Germinal center (tissue), 1 donor: Measurements from ENCODE around the gene HK1.
A peak's percentile ranks its signal among the peaks of the same experiment; 100 is the strongest.
"Not testable (repeated sequence)": the region's sequence is repeated elsewhere in the genome, so short reads cannot be mapped to it uniquely, and the experiment has no call there.

Source experiments
- DNase-seq: peaks from one replicate; pipeline ENCODE4 v3.0.0; 2012; ENCODE audit warnings: mixed read lengths, low spot score

The HK1 gene

DNA sequence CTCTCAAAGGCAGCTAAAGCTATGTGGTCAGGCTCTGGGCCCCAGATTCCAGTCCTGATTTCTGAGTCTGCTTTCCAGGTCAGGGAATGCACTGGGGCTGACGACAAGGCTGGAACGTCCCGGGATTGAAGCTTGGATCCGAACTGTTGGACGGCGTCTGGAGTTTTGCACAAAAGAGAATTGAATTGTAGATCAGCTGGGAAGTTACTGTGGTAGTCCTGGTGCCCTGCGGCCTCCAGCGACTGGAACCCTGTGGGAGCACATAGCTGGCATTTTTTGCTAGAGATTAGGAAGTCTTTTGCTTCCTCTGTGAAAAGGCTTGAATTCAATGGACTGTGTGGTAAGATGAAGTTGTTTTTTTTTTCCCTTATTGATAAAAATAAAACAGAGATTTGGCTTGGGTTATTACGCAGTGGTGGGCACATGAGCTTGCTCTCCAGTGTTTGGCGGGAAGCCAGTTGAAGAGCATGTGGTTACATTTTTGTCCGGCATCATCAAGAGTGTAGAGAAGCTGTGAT, at the start of gene HK1:
TSS of gene HK1 (plus strand) at position 51 of the 518 bp plus-strand sequence.
- DNase-seq, result no peak

DNA sequence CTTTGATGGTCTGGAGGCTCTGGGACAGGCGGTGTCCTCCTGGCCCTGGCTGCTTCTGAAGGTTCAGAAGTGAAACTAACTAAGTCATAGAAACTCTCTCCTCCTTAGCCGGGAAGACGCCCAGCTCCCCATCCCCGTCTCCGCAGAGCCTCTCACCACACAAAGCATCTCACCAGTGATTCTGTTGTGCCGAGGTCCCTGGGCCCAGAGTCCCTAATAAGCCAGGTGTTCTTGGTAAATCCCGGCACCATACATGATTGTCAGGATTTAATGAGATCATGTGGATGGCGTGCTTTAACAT, 48.7 kb upstream of the HK1 start:
- DNase-seq, result no peak

DNA sequence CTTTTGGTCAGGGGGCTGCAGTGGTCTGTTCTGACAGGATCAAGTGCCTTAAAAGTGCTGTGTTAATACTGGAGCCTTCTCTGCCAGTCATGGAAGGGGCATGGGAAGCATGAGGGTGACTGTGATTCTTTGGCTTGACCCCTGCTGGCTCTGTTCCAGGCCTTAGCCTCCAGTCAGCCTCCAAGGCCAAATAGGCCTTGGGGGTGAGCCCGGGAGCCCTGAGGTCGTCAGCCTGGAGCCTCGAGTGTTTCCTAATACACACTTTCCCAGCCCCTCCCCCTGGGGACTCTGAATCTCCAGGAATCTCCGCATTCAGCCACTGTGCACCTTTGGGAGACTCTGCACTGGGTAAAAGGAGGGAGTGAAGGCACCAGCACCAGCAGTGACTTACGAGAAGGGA, 48.2 kb upstream of the HK1 start:
- DNase-seq, result no peak

DNA sequence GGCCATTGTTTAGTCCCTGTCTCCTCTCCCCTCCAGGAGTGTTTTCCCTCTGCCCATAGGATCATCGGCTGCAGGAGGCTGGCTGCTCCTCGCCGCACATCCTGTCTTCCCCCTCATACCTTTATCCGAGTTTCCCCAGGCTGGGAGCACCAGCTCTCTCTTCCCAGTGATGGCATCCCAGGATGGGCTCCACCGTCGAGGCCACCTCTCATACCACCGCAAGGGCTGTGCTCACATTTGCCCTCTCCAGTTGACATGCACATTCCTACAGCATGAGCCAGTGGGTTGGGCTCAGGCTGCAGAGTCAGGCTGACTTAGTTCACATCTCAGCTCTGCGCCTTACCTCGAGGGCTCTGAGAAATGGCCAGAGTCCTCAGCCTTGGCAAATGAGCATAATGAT, 46.0 kb upstream of the HK1 start:
- no peak for DNase-seq

DNA sequence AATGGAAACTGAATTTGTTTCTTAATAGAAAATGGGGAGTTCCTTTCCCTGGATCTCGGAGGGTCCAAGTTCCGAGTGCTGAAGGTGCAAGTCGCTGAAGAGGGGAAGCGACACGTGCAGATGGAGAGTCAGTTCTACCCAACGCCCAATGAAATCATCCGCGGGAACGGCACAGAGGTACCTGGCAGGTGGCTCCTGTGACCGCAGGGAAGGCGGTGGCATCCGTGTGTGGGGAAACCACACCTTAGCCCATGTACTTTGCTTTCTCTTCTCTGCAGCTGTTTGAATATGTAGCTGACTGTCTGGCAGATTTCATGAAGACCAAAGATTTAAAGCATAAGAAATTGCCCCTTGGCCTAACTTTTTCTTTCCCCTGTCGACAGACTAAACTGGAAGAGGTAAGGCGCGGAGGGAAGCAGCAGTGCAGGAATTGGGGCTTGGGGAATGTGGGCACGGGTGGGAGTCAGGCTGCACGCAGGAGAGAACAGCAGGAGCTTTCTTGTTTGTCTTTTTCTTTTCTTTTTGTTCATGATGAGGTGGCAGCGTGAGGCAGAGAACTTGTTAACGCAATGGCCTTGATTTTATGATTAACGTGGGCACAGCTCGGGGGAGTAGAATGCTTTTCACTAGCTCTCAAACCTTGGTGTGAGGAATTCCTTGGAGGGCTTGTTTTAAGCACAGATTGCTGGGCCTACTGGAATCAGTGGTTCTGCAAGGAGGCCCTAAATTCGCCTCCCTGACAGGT, 45.4 kb upstream of the HK1 start:
- no peak for DNase-seq

DNA sequence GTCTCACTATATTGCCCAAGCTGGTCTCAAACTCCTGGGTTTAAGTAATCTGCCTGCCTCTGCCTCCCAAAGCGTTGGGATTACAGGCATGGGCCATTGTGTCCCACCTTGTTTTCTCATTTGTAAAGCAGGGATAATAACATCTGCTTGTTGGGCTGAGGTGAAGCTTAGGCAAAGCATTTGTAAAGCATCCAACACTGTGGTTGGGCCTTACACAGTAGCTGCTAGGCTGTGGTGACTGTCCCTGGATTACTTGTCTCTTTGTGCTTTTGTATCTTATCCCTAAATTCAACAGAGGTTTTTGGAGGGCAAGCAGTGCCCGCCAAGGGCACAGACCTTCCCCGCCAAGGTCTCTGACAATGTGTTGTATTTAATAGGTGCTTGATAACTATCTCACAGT, 43.8 kb upstream of the HK1 start:
- no peak for DNase-seq

DNA sequence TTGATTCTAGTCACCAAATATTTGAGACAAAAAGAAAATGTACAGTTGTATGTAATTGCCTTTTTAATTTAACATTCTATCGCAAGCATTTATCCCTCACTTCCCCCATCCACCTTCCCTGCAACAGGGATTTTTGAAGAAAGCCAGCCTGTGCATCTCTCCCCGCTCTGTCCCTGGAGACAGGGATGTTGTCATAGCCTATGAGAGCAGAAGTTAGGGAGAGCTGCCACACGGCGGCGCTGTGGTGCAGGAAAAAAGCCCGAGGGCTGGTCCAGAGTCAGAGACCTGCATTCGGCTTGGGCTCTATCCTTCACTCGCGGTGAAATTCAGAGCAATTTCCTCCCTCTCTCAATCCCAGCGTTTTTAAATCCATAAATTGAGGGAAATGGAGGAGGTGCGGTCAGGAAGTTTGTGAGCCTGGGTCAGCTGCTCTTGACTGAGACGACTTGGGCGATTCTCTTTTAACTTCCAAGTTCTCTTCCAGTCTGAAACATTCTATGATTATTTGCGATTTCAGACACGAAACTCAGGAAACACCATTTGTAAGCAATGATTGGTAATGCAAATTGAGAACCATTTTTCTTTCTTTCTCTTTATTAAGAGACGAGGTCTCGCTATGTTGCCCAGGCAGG, 40.7 kb upstream of the HK1 start:
- DNase-seq, result peak; percentile 80

DNA sequence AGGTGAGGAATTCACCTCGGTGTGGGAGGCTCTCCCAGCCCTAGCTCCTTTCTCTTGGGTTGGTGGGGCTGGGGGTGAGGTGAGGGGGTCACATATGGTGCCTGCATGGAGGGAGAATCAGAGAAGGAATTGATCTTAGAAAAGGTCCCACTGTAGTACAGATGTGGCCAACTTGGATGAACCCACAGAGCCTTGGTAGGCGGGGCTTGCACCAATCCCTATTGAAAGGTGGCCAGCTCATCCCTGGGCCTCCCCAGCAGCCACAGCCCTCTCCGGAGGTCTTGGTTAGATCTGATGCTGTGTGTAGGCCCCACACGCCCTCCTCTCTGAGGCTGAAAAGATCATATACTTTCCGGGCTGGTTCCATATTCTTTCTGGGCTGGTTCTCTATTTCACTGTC, 39.2 kb upstream of the HK1 start:
- no peak for DNase-seq

DNA sequence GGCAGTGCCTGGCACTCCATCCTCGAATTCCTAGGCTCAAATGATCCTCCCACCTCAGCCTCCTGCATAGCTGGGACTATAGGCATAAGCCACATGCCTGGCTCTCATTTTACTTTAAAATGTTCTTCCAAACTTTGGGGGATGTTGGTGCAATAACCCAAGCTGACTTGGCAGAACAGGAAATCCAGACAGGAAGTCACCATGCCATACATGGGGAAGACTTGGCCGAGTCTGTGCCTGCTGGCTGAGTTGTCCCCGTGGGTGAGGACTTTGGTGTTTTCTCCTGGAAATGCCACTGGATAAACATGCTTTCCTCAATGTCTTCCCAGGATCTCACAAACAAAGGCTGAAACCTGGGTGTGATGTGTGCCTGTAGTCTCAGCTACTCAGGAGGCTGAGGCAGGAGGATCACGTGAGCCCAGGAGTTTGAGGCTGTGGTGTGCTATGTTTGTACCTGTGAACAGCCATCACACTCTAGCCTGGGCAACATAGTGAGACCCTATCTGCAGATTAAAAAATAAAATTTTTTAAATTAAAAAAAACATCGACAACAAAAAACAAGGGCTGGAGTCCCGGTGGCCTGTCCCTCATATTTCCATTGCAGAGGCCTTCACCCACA, 38.4 kb upstream of the HK1 start:
- no peak for DNase-seq

DNA sequence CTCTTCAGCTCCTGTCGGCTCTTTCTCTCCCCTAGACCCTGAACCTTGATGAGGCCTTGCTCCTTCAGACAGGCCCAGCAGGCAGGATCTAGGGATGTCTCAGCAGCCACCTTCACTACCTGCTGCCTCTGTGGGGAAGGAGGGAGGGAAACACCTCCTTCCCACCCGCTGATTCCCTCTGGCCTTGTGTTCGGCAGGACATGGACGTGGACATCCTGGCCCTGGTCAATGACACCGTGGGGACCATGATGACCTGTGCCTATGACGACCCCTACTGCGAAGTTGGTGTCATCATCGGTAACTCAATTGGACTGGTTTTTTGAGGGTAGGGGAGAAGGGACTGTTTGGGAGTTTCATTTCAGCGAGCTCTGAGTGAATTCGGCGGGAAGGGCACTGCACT, 37.8 kb upstream of the HK1 start:
- DNase-seq, result no peak

DNA sequence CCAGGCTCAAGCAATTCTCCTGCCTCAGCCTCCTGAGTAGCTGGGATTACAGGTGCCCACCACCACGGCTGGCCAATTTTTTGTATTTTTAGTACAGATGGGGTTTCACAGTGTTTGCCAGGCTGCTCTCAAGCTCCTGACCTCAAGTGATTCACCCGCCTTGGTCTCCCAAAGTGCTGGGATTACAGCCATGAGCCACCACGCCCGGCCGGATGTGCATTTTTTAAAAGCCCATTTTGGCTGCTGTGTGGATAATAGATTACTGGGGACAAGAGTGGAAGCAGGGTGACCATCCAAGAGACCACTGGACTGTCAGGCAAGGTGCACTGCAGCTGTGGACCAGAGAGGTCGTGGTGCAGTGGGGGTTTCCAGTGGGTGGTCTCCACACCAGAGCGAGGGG, 36.7 kb upstream of the HK1 start:
- DNase-seq, result no peak

DNA sequence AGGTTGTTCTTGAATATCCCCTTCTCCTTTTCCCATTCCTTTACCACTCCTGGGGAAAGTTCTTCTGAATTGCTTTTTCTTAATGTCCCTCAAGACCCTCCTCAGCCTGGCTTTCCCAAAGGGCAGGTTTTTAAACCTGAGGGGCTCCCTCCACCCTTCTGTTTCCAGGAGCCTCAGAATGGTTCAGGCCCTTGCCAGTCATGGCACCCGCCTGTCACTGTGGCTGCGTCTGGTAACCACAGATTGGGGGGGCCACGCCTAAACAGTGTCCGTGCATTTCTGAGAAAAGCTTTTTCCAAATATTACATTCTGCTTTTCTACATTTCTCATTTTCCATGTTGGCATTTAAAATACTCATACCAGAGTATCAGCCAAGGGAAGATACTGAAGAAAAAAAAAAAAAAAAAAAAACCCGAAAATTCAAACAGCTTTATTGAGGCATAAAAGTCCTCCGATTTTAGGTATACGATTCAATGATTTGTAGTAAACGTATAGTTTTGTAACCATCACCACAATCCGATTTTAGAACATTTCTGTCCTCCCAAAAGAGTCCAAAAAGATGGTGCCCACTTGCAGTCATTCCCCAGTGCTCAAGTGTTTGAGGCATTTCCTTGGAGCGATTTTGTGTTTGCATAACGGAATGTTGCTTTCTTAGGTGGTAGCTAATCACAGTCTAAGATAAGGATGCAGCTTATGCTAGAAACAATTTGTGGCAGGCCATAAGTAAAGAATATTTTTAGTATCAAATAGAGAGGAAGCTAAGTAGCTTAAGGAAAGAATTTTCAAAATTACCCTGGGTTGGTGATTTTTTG, 36.0 kb upstream of the HK1 start:
- DNase-seq, result no peak

DNA sequence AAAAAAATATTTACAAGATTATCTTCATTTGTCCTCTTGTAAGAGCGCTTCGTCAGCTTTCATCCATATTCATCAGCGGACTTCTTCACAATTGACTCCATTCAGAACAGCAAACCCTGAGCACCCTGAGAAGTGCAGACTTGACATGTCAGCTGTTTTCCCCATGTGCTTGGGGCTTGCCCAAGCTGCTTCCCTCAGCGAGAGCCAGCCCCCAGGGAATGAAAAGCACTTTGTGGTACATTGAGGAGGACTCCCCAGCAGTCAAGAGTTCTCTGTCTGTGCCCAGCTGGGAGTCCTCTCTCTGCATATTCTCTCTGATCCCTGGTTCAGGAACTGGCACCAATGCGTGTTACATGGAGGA, 35.5 kb upstream of the HK1 start:
- DNase-seq, result no peak

DNA sequence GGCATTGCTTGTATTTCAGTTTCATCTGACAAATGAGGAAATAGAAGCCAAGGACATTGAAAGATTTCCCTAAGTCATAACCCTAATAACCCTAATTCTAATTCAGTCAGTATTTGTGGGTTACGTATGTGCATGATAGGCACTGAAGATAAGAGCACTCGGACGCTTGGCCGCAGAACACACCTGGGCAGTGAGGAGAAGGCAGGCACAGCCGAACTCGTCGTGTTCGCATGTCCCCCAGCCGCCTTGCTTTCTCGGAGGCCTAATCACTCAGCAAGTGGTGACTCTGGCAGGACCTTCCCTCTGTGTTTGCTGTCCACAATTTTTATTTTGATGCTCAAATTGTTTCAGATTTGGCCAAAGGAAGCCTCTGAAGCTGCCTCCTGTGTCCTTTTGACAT, 34.5 kb upstream of the HK1 start:
- no peak for DNase-seq

DNA sequence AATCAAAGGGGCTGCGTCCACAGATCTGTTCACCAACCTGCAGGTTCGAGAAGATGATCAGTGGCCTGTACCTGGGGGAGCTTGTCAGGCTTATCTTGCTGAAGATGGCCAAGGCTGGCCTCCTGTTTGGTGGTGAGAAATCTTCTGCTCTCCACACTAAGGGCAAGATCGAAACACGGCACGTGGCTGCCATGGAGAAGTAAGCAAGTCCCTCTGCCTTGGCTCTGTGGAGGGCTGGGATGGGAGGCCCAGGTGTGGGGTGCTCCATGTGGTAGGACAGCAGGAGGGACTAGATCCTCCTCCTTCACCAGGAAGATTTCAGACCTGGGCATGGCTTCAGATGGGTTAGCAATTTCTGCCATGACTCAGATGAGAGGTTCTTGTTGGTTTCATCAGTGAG, 32.3 kb upstream of the HK1 start:
- no peak for DNase-seq

DNA sequence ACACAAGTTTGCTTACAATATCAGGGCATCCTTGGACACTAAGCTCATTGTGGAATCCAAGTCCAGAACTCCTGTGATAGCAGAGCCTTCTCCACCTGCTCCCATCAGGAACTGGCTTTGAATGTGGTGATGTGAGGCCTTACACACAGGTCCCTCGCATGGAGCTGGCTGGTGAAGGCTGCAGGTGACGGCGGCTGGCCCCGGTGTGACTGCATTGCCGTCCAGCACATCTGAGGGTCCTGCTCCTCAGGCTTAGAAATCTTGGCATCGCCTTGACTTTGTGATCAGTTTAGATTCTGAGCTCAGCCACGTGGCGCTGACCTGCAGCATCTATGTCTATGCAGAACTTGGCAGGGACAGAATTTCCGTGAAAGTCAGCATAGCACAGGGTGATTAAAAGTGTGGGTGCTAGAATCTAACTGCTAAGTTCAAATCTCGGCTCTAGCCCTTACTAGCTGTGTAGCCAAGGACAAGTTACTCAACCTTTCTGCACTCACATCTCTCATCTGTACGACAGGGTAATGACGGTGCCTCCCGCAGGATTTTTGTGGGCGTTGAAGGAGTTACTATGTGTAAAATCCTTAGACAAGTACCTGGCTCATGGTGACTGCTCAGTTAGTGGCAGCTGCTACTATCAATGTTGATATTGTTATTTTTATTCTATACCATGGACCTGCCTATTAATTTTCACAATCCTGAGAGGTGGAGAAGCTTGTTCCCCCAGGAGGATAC, 31.5 kb upstream of the HK1 start:
- DNase-seq, result no peak

DNA sequence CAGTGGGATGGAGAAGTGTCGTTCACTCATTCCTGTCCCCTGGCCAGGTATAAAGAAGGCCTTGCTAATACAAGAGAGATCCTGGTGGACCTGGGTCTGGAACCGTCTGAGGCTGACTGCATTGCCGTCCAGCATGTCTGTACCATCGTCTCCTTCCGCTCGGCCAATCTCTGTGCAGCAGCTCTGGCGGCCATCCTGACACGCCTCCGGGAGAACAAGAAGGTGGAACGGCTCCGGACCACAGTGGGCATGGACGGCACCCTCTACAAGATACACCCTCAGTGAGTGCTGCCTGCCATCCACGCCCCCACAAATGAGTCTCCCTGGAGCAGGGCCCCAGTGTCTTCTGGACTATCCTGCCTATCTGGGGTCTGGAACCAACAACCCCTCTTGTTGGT, 31.0 kb upstream of the HK1 start:
- no peak for DNase-seq

DNA sequence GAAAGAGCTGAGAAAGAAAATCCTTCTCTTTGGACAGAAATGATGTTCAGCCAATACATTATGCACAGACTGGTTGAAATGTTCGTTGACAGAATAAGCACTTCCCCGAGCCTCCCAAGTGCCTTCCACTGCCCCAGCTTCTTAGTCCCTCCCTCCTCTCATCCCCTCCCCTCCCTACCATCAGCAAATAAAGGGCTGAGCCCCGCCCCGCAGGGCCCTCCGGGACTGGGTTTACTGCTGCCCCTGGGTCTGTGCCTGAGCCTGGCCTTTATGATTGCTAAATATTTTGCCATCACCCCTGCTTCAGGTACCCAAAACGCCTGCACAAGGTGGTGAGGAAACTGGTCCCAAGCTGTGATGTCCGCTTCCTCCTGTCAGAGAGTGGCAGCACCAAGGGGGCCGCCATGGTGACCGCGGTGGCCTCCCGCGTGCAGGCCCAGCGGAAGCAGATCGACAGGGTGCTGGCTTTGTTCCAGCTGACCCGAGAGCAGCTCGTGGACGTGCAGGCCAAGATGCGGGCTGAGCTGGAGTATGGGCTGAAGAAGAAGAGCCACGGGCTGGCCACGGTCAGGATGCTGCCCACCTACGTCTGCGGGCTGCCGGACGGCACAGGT, 30.1 kb upstream of the HK1 start:
- no peak for DNase-seq

DNA sequence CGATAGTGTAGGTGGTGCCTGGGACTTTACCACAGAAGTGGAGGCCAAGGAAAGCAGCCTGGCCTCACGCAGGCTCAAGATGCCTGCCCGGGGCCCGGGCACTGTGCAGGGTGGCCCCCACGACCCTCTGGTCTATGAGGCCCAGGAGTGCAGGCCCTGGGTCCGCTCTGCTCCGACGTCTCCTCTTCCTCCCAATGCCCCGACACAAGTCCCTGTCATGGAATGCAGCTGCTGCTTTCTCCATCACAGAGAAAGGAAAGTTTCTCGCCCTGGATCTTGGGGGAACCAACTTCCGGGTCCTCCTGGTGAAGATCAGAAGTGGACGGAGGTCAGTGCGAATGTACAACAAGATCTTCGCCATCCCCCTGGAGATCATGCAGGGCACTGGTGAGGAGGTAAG, 28.3 kb upstream of the HK1 start:
- no peak for DNase-seq

DNA sequence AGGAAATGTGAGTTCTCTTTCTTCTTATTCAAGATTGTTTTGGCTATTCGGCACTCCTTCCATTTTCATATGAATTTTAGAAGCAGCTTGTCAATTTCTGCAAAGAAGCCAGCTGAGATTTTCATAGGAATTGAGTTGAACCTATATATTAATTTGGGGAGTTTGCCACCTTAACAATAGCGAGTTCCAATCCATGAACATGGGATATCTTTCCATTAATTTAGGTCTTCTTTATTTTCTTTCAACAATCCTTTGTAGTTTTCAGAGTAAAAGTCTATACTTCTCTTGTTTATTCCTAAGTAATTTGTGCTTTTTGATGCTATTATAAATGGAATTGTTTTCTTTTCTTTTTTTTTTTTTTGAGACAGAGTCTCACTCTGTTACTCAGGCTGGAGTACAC, 26.9 kb upstream of the HK1 start:
- DNase-seq, result not testable (repeated sequence)

DNA sequence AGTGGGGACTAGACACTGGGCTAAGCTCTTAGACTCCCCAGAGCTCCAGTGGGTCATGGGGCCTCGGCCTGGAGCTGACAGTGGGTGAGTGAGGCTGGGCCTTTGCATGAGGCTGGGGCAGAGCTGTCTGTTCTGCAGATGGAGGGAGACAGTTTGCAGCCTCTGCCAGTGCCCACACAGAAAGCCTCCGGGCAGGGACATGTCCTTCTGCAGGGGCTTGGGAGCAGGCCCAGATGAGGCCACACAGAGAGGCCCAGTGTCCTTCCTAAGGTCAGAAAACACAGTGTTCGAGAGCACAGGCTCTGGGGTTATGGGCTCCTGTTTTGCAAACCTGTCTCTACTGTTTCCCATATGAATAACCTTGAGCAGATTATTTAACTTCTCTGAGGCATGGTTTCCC, 25.1 kb upstream of the HK1 start:
- no peak for DNase-seq

DNA sequence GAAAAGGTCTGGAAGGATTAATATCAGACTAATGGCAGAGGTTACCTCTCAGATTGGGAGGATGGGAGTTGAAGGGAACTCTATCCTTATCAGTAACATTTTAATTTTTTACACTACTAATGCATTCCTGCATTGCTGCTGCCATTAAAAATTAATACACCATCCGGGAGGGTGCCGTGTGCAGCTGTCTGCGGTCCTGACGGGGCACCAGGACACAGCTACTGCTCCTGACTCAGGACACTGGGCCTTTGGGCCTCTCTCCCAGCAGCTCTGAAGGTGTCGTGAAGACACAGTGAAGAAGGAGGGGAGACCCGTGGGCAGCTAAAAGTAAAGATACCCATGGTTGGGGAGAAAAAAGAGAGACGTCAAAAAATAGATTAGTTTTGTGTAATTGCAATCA, 23.4 kb upstream of the HK1 start:
- DNase-seq, result no peak
